ENCODE data around the gene ATAD3B.
"Not testable (repeated sequence)": the region's sequence is repeated elsewhere in the genome, so short reads cannot be mapped to it uniquely, and the experiment has no call there.

ATAD3B gene

GRCh38 chr1:1482856-1483255 lies 11.3 kb downstream of the ATAD3B start:
- H3K4me3 ChIP-seq (ENCODE audit: control insufficient read depth, low read depth, low read length), result no peak overlapping the region
- TF ChIP-seq, protein P1, sequence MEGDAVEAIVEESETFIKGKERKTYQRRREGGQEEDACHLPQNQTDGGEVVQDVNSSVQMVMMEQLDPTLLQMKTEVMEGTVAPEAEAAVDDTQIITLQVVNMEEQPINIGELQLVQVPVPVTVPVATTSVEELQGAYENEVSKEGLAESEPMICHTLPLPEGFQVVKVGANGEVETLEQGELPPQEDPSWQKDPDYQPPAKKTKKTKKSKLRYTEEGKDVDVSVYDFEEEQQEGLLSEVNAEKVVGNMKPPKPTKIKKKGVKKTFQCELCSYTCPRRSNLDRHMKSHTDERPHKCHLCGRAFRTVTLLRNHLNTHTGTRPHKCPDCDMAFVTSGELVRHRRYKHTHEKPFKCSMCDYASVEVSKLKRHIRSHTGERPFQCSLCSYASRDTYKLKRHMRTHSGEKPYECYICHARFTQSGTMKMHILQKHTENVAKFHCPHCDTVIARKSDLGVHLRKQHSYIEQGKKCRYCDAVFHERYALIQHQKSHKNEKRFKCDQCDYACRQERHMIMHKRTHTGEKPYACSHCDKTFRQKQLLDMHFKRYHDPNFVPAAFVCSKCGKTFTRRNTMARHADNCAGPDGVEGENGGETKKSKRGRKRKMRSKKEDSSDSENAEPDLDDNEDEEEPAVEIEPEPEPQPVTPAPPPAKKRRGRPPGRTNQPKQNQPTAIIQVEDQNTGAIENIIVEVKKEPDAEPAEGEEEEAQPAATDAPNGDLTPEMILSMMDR (conservative IDR thresholded peaks at IDR 0.05; ENCODE audit: control insufficient read depth, insufficient read depth, low read depth, low read length), result no peak
- DNase-seq (ENCODE audit: low read depth), result no peak

- H3K4me3 ChIP-seq (ENCODE audit: control insufficient read depth, low read depth, low read length), result no peak overlapping the region
- TF ChIP-seq, protein P1 (conservative IDR thresholded peaks at IDR 0.05; ENCODE audit: control insufficient read depth, insufficient read depth, low read depth, low read length), result no peak
- no peak for DNase-seq (ENCODE audit: low read depth)
Measured at GRCh38 chr1:1483714-1484113, 12.1 kb downstream of the ATAD3B start.

DNA sequence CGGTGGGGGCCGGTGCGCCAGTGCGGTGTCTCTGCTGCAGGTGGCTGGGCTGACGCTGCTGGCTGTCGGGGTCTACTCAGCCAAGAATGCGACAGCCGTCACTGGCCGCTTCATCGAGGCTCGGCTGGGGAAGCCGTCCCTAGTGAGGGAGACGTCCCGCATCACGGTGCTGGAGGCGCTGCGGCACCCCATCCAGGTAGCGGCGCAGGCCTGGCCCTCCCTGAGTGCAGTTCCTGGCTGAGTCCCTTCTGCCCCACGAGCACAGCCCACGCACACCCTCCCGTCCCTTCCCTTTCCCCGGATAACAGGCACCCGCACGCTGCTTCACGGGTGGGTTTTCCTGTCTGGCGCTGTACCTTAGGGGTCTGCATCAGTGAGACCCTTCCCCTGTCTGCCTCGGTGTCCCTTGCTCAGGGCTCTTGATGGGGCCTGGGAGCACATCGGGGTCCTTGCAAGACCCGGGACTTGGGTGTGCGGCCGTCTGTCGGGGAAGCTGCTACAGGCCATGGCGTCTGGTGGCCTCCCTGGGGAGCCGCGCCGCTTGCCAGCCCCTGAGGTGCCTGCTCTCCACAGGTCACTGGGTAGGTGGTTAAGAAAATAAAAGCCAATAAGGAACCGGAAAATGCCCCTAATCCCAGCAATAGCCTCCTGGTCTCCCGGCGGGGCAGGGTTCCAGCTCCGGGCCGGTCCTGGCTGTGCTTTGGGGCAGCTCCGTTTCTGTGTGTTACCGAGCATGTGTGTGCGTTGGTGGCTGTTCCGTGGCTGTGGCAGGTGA lies 13.6 kb downstream of the ATAD3B start:
- DNase-seq (ENCODE audit: low read depth); H3K4me3 ChIP-seq (ENCODE audit: control insufficient read depth, low read depth, low read length): not testable (repeated sequence)

DNA sequence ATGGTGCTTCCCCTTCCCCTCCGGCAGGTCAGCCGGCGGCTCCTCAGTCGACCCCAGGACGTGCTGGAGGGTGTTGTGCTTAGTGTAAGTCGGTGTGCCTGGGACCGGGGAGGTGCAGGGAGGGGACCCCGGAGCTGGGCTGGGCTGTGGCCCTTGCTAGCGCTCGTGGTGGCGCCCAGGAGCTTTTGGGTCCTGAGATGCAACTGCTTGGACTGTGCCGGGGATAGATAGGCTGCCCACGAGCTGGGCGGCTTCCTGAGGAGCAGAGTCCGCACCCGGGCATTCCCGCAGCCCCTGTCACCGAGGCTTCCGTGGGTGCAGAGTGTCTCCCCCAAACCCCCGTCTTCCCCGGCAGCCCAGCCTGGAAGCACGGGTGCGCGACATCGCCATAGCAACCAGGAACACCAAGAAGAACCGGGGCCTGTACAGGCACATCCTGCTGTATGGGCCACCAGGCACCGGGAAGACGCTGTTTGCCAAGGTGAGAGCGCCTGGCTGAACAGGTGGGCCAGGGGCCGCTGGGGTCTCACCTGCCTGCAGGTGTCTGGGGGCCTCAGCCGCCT lies 14.3 kb downstream of the ATAD3B start:
- DNase-seq (ENCODE audit: low read depth); H3K4me3 ChIP-seq (ENCODE audit: control insufficient read depth, low read depth, low read length): not testable (repeated sequence)

- no peak overlapping the region for H3K4me3 ChIP-seq (ENCODE audit: control insufficient read depth, low read depth, low read length)
- TF ChIP-seq, protein P1 (conservative IDR thresholded peaks at IDR 0.05; ENCODE audit: control insufficient read depth, insufficient read depth, low read depth, low read length), result no peak
- no peak for DNase-seq (ENCODE audit: low read depth)
Measured at GRCh38 chr1:1487701-1488100, 16.1 kb downstream of the ATAD3B start.

DNA sequence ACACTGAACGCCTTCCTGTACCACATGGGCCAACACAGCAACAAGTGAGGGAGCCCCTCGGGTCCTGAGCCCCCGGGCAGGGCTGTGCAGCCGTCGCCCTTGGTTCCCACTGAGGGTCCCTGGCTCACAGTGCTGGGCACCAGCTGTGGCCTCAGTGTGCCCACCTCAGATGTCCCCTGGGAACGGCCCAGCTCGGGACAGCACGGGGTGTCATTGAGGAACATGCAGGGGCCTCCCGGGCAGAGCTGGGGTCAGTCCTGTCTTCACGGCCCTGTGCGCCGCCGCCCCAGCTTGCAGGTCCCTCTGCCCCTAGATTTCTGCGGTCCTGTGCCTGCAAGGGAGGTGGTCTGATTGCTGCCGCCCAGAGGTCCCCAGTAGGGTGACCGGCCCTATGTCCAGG lies 17.7 kb downstream of the ATAD3B start:
- TF ChIP-seq, protein P1 (conservative IDR thresholded peaks at IDR 0.05; ENCODE audit: control insufficient read depth, insufficient read depth, low read depth, low read length), result no peak
- no peak overlapping the region for H3K4me3 ChIP-seq (ENCODE audit: control insufficient read depth, low read depth, low read length)
- DNase-seq (ENCODE audit: low read depth), result no peak

GRCh38 chr1:1489861-1490260 lies 18.3 kb downstream of the ATAD3B start:
- no peak overlapping the region for H3K4me3 ChIP-seq (ENCODE audit: control insufficient read depth, low read depth, low read length)
- no peak for DNase-seq (ENCODE audit: low read depth)
- TF ChIP-seq, protein P1 (conservative IDR thresholded peaks at IDR 0.05; ENCODE audit: control insufficient read depth, insufficient read depth, low read depth, low read length), result no peak
